IMR-90 (cell line): ENCODE data around the gene RPTOR. TPM values are rescaled to one million over a fixed set of nuclear protein-coding genes. Genes with fewer than 3 reads are reported as not detected.

Experiments
- ATAC-seq: fragments of 200-7000 bp; cut with Tn5 transposase; 2 replicates; pipeline ENCODE4 v1.9.1; 2020; ENCODE audit warnings: low read depth, mild to moderate bottlenecking, moderate library complexity
- BruUV-seq: library from RNA; stranded (reverse); fragments of 400-500 nt; replicated peaks from 2 replicates; lab custom pipeline; 2021; lab: Mats Ljungman, UMichigan
- CTCF ChIA-PET: fragments of 300-600 bp; formaldehyde crosslinking; extraction: SDS; loops from one replicate; lab custom pipeline; 2021; ENCODE audit warnings: antibody characterized with exemption; lab: Yijun Ruan, JAX
- POLR2A ChIA-PET: fragments of 300-600 bp; sonication (Branson Sonifier 250); formaldehyde crosslinking; loops from one replicate; lab custom pipeline; 2022; ENCODE audit warnings: antibody characterized with exemption; ENCODE audit not compliant: unreplicated experiment; lab: Charles Lee
- DNase-seq: peaks from one replicate; pipeline ENCODE4 v3.0.0; 2013
- H2AFZ ChIP-seq: replicated peaks from 2 replicates; pipeline ENCODE3; 2013; ENCODE audit warnings: low read length, mild to moderate bottlenecking; ENCODE audit not compliant: poor library complexity
- H2AK5ac ChIP-seq: 2 replicates; pipeline ENCODE4 v1.6.1; 2013; ENCODE audit warnings: low read depth, low read length, inconsistent platforms
- H2AK9ac ChIP-seq: replicated peaks from 2 replicates; pipeline ENCODE3; 2013; ENCODE audit warnings: mild to moderate bottlenecking, low read depth, low read length, moderate library complexity; ENCODE audit not compliant: poor library complexity
- H2BK120ac ChIP-seq: 2 replicates; pipeline ENCODE4 v1.6.1; 2013; ENCODE audit warnings: low read depth, low read length, inconsistent platforms
- H2BK15ac ChIP-seq: 3 replicates; pipeline ENCODE4 v1.6.1; 2013; ENCODE audit warnings: low read depth, low read length, inconsistent platforms
- H2BK20ac ChIP-seq: 2 replicates; pipeline ENCODE4 v1.6.1; 2013; ENCODE audit warnings: low read depth, mild to moderate bottlenecking, inconsistent platforms, low read length, moderate library complexity
- H2BK5ac ChIP-seq: 2 replicates; pipeline ENCODE4 v1.6.1; 2013; ENCODE audit warnings: mild to moderate bottlenecking, low read depth, low read length, inconsistent platforms; ENCODE audit not compliant: poor library complexity, severe bottlenecking
- H3K14ac ChIP-seq: replicated peaks from 2 replicates; pipeline ENCODE4 v1.6.1; 2013; ENCODE audit warnings: low read depth, low read length, inconsistent platforms
- H3K18ac ChIP-seq: 2 replicates; pipeline ENCODE4 v1.6.1; 2013; ENCODE audit warnings: low read depth, low read length, control low read depth
- H3K23ac ChIP-seq: 2 replicates; pipeline ENCODE4 v1.6.1; 2013; ENCODE audit warnings: low read depth, low read length, inconsistent platforms
- H3K27ac ChIP-seq: 2 replicates; pipeline ENCODE4 v1.5.1; 2013; ENCODE audit warnings: mild to moderate bottlenecking, control low read depth, low read length; ENCODE audit not compliant: insufficient read depth
- H3K27me3 ChIP-seq: 2 replicates; pipeline ENCODE4 v1.6.1; 2013; ENCODE audit warnings: low read length; ENCODE audit not compliant: control insufficient read depth, insufficient read depth
- H3K36me3 ChIP-seq: 2 replicates; pipeline ENCODE4 v1.6.1; 2013; ENCODE audit warnings: low read length, mixed read lengths; ENCODE audit not compliant: control insufficient read depth, insufficient read depth
- H3K4ac ChIP-seq: 2 replicates; pipeline ENCODE4 v1.6.1; 2013; ENCODE audit warnings: low read depth, low read length, inconsistent platforms
- H3K4me1 ChIP-seq: 2 replicates; pipeline ENCODE4 v1.6.1; 2013; ENCODE audit warnings: low read length, mixed read lengths; ENCODE audit not compliant: control insufficient read depth, insufficient read depth
- H3K4me2 ChIP-seq: 2 replicates; pipeline ENCODE4 v1.6.1; 2013; ENCODE audit warnings: low read depth, mild to moderate bottlenecking, control low read depth, low read length, moderate library complexity
- H3K4me3 ChIP-seq: 2 replicates; pipeline ENCODE4 v1.5.1; 2013; ENCODE audit warnings: low read depth, mild to moderate bottlenecking, control low read depth, low read length, moderate library complexity; ENCODE audit not compliant: insufficient read depth
- H3K56ac ChIP-seq: 2 replicates; pipeline ENCODE4 v1.6.1; 2013; ENCODE audit warnings: low read length, inconsistent platforms; ENCODE audit not compliant: insufficient read depth; ENCODE audit errors: extremely low read depth
- H3K79me1 ChIP-seq, 2 experiments: 2 replicates each; pipeline ENCODE4 v1.6.1; 2013; ENCODE audit warnings: low read length in 2 of 2, inconsistent platforms in 1 of 2, low read depth in 1 of 2
- H3K9ac ChIP-seq: 2 replicates; pipeline ENCODE4 v1.6.1; 2013; ENCODE audit warnings: low read depth, low read length, control low read depth
- H3K9me1 ChIP-seq: 2 replicates; pipeline ENCODE4 v1.6.1; 2013; ENCODE audit warnings: low read length, inconsistent platforms; ENCODE audit not compliant: insufficient read depth
- H3K9me3 ChIP-seq: 2 replicates; pipeline ENCODE4 v1.6.1; 2013; ENCODE audit warnings: low read length; ENCODE audit not compliant: control insufficient read depth, insufficient read depth
- H4K20me1 ChIP-seq: 2 replicates; pipeline ENCODE4 v1.6.1; 2013; ENCODE audit warnings: low read length, inconsistent platforms; ENCODE audit not compliant: insufficient read depth
- H4K5ac ChIP-seq: 2 replicates; pipeline ENCODE4 v1.6.1; 2013; ENCODE audit warnings: mild to moderate bottlenecking, low read depth, low read length, control low read depth
- H4K8ac ChIP-seq, 2 experiments: 2 replicates each; pipeline ENCODE4 v1.6.1; 2013; ENCODE audit warnings: low read depth in 2 of 2, low read length in 2 of 2, control low read depth in 1 of 2, inconsistent platforms in 1 of 2
- H4K91ac ChIP-seq: 2 replicates; pipeline ENCODE4 v1.6.1; 2013; ENCODE audit warnings: low read depth, low read length, inconsistent platforms; ENCODE audit not compliant: insufficient read depth
- FOS ChIP-seq: fragments of 150-350 bp; IDR thresholded peaks from 2 replicates; pipeline ENCODE4 v1.6.1; 2016; ENCODE audit warnings: low read depth, low read length
- RCOR1 ChIP-seq: IDR thresholded peaks from 2 replicates; pipeline ENCODE4 v1.6.1; 2012; ENCODE audit warnings: mild to moderate bottlenecking, low read length, improper control_type of control experiment; ENCODE audit not compliant: insufficient replicate concordance
- RFX5 ChIP-seq: IDR thresholded peaks from 2 replicates; pipeline ENCODE4 v1.8.0; 2012; ENCODE audit warnings: low read depth, mild to moderate bottlenecking, low read length, moderate library complexity
- WGBS, 2 experiments: methylation state at CpG; one replicate each; pipeline versions ENCODE4 v1.1.5 to v1.1.7; 2013; ENCODE audit warnings: missing lambda C conversion rate in 2 of 2; ENCODE audit not compliant: insufficient read length in 1 of 2; ENCODE audit errors: extremely low coverage in 2 of 2; 5-methylcytosine and 5-hydroxymethylcytosine counted together
- dilution Hi-C: fragments of 300-500 bp; cut with HindIII; formaldehyde crosslinking; loops from one replicate; pipeline ENCODE4 v1.14.3; 2018; ENCODE audit warnings: low sequenced_read_pairs; ENCODE audit not compliant: unreplicated experiment
- in situ Hi-C: fragments of 300-500 bp; cut with MboI; formaldehyde crosslinking; loops from 3 replicates; pipeline ENCODE4 v1.14.3; 2019; ENCODE audit warnings: low sequenced_read_pairs, inconsistent platforms, mixed read lengths
- intact Hi-C: fragments of 100-400 bp; cut with micrococcal nuclease; formaldehyde crosslinking; loops from 2 replicates; pipeline ENCODE4 v1.10.0; 2022
- polyA plus RNA-seq, 3 experiments: library from polyadenylated mRNA; depleted of rRNA; stranded (reverse); fragments of >200 nt; gene quantifications; 2 replicates each; pipeline ENCODE4 v1.2.3, GENCODE V29; 2012; ENCODE audit warnings: low replicate concordance in 1 of 3
- total RNA-seq: library from RNA; depleted of rRNA; stranded (reverse); fragments of >200 nt; gene quantifications from 2 replicates; pipeline ENCODE4 v1.2.3, GENCODE V29; 2012

RPTOR gene
- total and polyA plus RNA-seq, 2 of the 4 experiments (the other 2 are of a cell fraction) = 10.8 to 14.7 TPM

DNA sequence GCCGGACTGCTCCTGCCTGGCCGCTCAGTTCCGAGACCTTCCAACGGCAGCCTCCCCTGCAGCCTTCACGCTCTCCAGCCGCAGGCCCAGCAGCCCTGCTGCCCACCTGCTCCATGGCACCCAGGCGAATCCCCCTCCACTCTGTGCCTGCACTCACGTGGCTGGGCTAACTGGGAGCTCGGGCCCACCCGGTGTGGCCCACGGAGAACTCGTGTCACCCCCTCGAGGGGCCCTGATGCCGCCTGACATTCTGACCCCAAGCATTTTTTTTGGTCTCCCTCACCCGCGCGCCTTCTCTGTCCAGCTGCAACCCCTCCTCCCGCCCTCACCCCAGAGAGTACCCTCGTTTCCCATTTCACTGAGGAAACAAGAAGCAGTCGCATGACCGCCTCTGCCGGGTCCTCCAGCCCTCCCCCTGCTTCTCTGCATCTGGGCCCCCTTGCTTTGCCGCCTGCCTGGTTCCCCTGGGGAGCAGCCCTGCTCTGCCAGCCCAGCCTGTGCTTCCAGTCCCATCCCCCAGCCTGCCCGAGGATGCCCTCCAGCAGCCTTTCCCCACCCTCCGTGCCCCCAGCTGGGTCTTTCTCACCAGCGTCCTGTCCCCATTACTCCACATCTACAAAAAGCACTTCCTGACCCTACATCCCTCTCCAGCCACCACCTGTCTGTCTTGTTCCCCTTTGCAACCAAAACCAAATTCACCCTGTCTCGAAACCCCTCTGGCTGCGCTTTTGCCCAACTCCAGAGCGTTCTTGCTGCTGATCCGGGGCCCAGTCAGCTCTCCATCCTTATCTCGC, 300.6 kb downstream of the RPTOR start:
- no peak overlapping the region for H4K91ac ChIP-seq
- no peak overlapping the region for H3K18ac ChIP-seq
- POLR2A ChIA-PET = no interaction called here
- no peak overlapping the region for H4K5ac ChIP-seq
- no peak overlapping the region for H2AK9ac ChIP-seq
- TF ChIP-seq FOS (no peak), RCOR1 (no peak), RFX5 (no peak)
- H3K23ac ChIP-seq = no peak overlapping the region
- no peak overlapping the region for H2BK120ac ChIP-seq
- H3K4me1 ChIP-seq = no peaks in the 10 kb centered on the region
- in situ Hi-C loops (no loop called here), intact Hi-C loops (no loop called here), dilution Hi-C loops (no loop called here)
- no peak overlapping the region for H2AK5ac ChIP-seq
- no peak overlapping the region for H3K4ac ChIP-seq
- no peak overlapping the region for H3K4me3 ChIP-seq
- H4K8ac ChIP-seq = no peak overlapping the region
- H2BK20ac ChIP-seq = no peak overlapping the region
- no peak overlapping the region for H2AFZ ChIP-seq
- ATAC-seq (no peak), DNase-seq (no peak)
- H3K27ac ChIP-seq = no peak overlapping the region
- no peak overlapping the region for H3K9ac ChIP-seq
- H3K14ac ChIP-seq = no peak overlapping the region
- CTCF ChIA-PET = no interaction called here
- H2BK15ac ChIP-seq = no peak overlapping the region
- H3K9me3 ChIP-seq = no peaks in the 10 kb centered on the region
- WGBS, 2 experiments = 78% methylated on average over 22 of the region's 31 CpGs; no CpG with 5 or more reads in 1 of the 2 experiments
- peaks cover 22% of the 10 kb centered on the region for H3K36me3 ChIP-seq
- H4K20me1 ChIP-seq = no peaks in the 10 kb centered on the region
- no peaks in the 10 kb centered on the region for H3K27me3 ChIP-seq
- H3K79me1 ChIP-seq = no peaks in the 10 kb centered on the region; a peak in 1 of 4 replicates
- no peak overlapping the region for H3K4me2 ChIP-seq
- no peak overlapping the region for H2BK5ac ChIP-seq
- no peak overlapping the region for H3K56ac ChIP-seq
- H3K9me1 ChIP-seq = peaks cover 3% of the 10 kb centered on the region; the same call in 1 of the 2 replicates
- no TSS peak for BruUV-seq
